NCI-H748 (cell line): ENCODE data around the gene FCHO2.
"Not testable (repeated sequence)": the region's sequence is repeated elsewhere in the genome, so short reads cannot be mapped to it uniquely, and the experiment has no call there.

Experiments
- DNase-seq: peaks from one replicate; lab custom pipeline; 2025; ENCODE audit not compliant: unreplicated experiment; lab: John Stamatoyannopoulos, UW

The FCHO2 gene

GRCh38 chr5:72955768-72956323, at the start of gene FCHO2:
FCHO2 (plus strand) TSS chr5:72956041; CDS start chr5:72956097, 56 bp downstream.
- peak; percentile 96 for DNase-seq

DNA sequence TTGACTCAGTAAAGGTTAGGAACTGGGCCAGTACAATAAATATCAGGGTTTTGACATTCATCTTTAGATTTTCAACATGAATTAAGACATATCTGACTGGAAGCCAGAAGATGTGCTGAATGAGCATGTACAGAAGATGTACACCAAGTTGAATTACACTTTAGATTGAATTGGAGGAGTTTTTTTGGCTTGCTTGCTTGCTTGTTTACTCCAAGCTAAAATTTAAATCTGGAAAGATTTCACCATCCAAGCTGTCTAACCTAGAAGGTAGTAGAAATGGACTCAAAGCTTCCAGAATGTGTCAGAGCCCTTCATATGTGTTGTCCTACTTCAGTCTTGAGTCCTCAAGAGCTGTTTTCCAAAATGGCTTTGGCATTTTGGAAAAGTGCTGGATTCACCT, 49.0 kb upstream of the FCHO2 start:
- no peak for DNase-seq

- DNase-seq, result no peak
These were observed 47.2 kb upstream of the FCHO2 start for GRCh38 chr5:72908664-72909063.

GRCh38 chr5:72917371-72917776, 38.5 kb upstream of the FCHO2 start:
- no peak for DNase-seq

- DNase-seq, result peak; percentile 39
These were observed 34.9 kb upstream of the FCHO2 start for GRCh38 chr5:72920690-72921502.

- DNase-seq, result no peak
These were observed 34.0 kb upstream of the FCHO2 start for GRCh38 chr5:72921886-72922285.

DNA sequence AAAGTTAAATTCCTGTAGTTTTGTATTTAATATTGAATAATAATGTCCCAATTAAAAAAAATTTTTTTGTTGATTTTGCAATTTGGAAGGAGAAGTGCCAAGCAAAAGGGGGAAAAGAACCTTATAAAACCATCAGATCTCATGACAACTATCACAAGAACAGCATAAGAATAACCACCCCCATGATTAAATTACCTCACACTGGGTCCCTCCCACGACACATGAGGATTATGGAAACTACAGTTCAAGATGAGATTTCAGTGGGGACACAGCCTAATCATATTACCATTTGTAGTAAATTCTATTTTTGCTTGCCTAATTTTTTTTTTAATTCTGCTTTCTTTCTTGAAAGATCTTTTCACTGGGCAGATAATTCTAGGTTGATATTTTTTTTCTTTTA, 33.4 kb upstream of the FCHO2 start:
- DNase-seq, result no peak

DNA sequence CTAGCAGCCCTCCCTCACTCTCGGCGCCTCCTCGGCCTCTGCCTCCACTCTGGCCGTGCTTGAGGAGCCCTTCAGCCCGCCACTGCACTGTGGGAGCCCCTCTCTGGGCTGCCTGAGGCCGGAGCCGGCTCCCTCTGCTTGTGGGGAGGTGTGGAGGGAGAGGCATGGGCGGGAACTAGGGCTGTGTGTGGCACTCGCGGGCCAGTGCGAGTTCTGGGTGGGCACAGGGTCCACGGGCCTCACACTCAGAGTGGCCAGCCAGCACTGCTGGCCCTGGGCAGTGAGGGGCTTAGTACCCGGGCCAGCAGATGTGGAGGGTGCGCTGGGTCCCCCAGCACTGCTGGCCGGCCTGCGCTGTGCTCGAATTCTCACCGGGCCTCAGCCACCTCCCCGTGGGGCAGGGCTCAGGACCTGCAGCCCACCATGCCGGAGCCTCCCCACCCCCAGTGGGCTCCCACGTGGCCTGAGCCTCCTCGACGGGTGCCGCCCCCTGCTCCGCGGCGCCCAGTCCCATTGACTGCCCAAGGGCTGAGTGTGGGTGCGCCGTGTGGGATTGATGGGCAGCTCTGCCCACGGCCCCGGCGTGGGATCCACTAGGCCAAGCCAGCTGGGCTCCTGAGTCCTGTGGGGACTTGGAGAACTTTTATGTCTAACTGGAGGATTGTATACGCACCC, 30.4 kb upstream of the FCHO2 start:
- no peak for DNase-seq

GRCh38 chr5:72932686-72933085, 23.2 kb upstream of the FCHO2 start:
- DNase-seq, result not testable (repeated sequence)

DNA sequence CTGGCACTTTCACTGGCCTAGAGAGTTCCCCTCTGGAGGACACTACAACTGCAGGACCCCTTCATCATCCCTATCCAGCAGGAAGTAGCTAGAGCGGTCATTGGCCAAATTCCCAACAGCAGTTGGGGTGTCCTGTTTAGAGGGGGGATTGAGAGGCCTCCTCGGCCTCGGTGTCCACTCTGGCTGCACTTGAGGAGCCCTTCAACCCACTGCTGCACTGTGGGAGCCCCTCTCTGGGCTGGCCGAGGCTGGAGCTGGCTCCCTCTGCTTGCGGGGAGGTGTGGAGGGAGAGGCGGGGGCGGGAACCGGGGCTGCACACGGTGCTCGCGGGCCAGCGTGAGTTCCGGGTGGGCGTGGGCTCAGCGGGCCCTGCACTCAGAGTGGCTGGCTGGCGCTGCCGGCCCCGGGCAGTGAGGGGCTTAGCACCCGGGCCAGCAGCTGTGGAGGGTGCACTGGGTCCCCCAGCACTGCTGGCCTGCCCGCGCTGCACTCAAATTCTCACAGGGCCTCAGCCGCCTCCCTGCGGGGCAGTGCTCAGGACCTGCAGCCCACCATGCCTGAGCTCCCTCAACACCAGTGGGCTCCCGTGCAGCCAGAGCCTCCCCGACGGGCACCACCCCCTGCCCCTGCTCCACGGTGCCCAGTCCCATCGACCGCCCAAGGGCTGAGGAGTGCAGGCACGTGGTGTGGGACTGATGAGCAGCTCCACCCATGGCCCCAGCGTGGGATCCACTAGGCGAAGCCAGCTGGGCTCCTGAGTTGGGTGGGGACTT, 20.7 kb upstream of the FCHO2 start:
- not testable (repeated sequence) for DNase-seq

GRCh38 chr5:72936893-72937292, 18.9 kb upstream of the FCHO2 start:
- no peak for DNase-seq

- DNase-seq, result no peak
These were observed 18.3 kb upstream of the FCHO2 start for GRCh38 chr5:72937517-72938061.

DNA sequence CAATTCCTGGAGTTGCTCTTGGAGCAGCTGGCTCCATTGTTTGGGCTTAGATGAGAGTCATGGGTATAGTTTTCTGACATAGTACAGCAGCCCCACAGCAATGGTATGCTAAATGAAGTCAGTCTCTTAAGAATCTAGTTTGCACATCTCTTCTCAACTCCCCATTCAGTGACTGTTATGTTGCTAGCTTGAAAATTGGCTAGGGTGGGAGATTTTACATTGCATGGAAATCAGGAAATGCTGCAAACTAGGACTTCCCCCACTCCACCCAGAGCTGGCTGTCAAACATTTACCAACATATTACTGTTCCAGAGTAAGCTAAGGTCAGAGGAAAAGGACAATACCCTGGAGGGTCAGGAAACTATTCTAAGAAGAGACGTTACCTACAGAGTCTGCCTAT, 17.6 kb upstream of the FCHO2 start:
- DNase-seq, result no peak

DNA sequence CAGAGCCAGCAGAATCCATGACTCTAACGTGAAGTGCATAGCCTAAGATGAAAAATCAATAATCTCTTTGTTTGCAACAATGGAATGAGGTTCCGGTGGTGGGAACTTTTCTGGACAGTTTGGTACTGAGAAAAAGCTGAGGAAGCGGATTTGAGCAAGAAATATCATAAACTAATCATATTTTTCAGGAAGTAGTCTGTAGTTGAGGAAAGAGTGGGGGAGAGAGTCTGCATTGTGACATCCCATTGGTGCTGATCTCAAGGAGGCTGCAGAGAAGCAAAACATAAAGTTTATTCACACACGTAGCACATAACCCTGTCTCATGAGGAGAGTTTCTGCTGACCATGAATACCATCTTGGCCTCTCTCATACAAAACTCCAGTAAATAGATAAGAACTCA, 15.8 kb upstream of the FCHO2 start:
- no peak for DNase-seq

- no peak for DNase-seq
These were observed 12.5 kb upstream of the FCHO2 start for GRCh38 chr5:72943307-72943706.

GRCh38 chr5:72947498-72947897, 8.3 kb upstream of the FCHO2 start:
- no peak for DNase-seq

GRCh38 chr5:72949481-72949880, 6.4 kb upstream of the FCHO2 start:
- DNase-seq, result no peak

DNA sequence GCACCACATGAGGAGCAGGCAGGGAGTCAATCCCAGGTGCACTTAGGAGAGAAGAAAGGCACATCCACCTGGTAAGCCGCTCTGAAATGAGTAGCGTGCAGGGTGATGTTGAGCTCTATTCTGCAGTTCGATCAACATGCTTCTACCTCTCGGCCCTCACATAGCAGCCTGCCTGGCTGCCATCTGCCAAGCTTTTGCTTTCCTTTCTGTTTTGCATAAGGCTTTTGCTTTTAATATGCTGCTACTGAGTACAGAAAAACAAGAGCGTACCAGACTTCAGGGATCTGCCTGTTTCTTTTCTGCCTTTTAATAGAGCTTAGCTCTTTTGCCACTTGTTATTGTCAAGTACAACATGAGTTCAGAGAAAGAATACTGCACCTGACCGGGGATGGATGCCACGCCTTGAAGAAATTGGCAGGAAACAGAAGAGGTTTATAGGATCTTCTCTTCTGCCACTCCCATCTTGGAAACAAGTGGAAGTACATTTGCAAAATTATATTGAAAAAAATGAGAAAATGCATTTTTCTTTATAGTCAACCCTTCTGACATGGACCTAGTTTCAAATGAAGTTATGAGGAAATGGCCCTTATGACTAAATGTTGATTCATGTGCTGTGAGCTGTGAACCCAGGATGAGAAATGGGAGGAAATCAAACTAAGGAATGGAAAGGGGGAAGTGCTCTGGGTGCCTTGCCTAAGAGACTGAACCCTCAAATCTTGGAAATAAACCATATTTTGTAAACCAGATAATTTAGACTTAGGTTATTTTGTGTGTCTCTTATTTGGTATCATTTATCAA, 4.0 kb upstream of the FCHO2 start:
- DNase-seq, result no peak

GRCh38 chr5:72954389-72954788, 1.5 kb upstream of the FCHO2 start:
- DNase-seq, result no peak

DNA sequence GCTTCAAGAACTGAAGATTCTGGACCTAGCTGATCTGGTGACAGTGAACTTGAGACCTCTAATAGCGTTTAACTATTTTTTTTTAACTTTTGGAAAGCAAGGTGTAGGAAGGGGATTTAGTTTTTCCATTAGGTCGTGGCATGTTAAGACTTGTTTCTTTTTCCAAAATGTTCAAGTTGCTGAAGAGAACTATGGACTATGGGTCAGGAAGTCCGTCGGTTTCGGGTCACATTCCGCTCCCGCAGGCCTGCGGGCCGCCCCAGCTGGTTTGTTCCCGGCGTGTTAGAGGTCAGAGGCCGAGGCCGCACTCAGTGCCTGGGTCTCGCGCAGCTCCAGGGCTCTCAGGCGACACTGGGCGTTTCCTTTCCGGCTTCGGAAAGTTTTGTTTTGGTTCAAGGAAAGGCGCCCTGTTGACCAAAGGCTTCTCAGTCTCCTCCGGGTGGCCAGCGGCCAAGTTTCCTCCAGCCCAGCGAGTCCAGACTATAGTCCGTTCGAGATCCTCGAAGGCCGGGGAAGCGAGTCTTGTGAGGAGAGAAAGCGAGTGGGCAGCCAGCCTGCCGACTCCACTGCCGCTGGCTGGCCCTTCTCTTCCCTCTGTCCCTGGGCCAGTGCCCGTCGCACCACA, 586 bp upstream of the FCHO2 start:
- DNase-seq, result no peak
